Memory B cell (primary cell): Measurements from ENCODE around the gene SCNM1.

Source experiments
- ATAC-seq: fragments of 150-1000 bp; cut with Tn5 transposase; 2 replicates; pipeline ENCODE4 v1.10.0; 2021; ENCODE audit warnings: low read depth, mild to moderate bottlenecking, moderate library complexity
- DNase-seq, 2 donors: peaks; one replicate each; pipeline ENCODE4 v3.0.0; 2022; ENCODE audit warnings: low spot score in 2 of 2
- H3K27ac Mint-ChIP-seq: one replicate; pipeline ENCODE4 v1.8.0; 2022; ENCODE audit warnings: mild to moderate bottlenecking, moderate library complexity, mixed read lengths
- H3K27me3 Mint-ChIP-seq: one replicate; pipeline ENCODE4 v1.8.0; 2022; ENCODE audit warnings: mixed read lengths
- H3K36me3 Mint-ChIP-seq: one replicate; pipeline ENCODE4 v1.8.0; 2022; ENCODE audit warnings: mild to moderate bottlenecking, mixed read lengths
- H3K4me1 Mint-ChIP-seq: one replicate; pipeline ENCODE4 v1.8.0; 2022; ENCODE audit warnings: mixed read lengths
- H3K4me3 Mint-ChIP-seq: one replicate; pipeline ENCODE4 v1.8.0; 2022; ENCODE audit warnings: mild to moderate bottlenecking, moderate library complexity, mixed read lengths
- H3K9me3 Mint-ChIP-seq: one replicate; pipeline ENCODE4 v1.8.0; 2022; ENCODE audit warnings: mixed read lengths

The SCNM1 gene

GRCh38 chr1:151143057-151143435 lies 22.9 kb upstream of the SCNM1 start:
- no peak for DNase-seq
- Mint-ChIP-seq H3K27ac (no peak overlapping the region), H3K4me3 (no peak overlapping the region), H3K27me3 (peaks cover 5% of the 10 kb centered on the region), H3K4me1 (peaks cover 18% of the 10 kb centered on the region), H3K9me3 (no peaks in the 10 kb centered on the region), H3K36me3 (no peaks in the 10 kb centered on the region)
- ATAC-seq: no peak

GRCh38 chr1:151143986-151144385 lies 22.0 kb upstream of the SCNM1 start:
- ATAC-seq (no peak), DNase-seq (no peak)
- peaks cover 5% of the 10 kb centered on the region for H3K27me3 Mint-ChIP-seq
- no peak overlapping the region for H3K27ac Mint-ChIP-seq
- no peaks in the 10 kb centered on the region for H3K9me3 Mint-ChIP-seq
- H3K4me3 Mint-ChIP-seq: no peak overlapping the region
- peaks cover 18% of the 10 kb centered on the region for H3K4me1 Mint-ChIP-seq
- no peaks in the 10 kb centered on the region for H3K36me3 Mint-ChIP-seq

GRCh38 chr1:151144474-151145303 lies 21.3 kb upstream of the SCNM1 start:
- H3K27ac Mint-ChIP-seq: no peak overlapping the region
- H3K9me3 Mint-ChIP-seq: no peaks in the 10 kb centered on the region
- peaks cover 18% of the 10 kb centered on the region for H3K4me1 Mint-ChIP-seq
- DNase-seq: no peak
- H3K27me3 Mint-ChIP-seq: peaks cover 5% of the 10 kb centered on the region
- no peaks in the 10 kb centered on the region for H3K36me3 Mint-ChIP-seq
- H3K4me3 Mint-ChIP-seq: peak overlapping the region; percentile 19
- no peak for ATAC-seq

DNA sequence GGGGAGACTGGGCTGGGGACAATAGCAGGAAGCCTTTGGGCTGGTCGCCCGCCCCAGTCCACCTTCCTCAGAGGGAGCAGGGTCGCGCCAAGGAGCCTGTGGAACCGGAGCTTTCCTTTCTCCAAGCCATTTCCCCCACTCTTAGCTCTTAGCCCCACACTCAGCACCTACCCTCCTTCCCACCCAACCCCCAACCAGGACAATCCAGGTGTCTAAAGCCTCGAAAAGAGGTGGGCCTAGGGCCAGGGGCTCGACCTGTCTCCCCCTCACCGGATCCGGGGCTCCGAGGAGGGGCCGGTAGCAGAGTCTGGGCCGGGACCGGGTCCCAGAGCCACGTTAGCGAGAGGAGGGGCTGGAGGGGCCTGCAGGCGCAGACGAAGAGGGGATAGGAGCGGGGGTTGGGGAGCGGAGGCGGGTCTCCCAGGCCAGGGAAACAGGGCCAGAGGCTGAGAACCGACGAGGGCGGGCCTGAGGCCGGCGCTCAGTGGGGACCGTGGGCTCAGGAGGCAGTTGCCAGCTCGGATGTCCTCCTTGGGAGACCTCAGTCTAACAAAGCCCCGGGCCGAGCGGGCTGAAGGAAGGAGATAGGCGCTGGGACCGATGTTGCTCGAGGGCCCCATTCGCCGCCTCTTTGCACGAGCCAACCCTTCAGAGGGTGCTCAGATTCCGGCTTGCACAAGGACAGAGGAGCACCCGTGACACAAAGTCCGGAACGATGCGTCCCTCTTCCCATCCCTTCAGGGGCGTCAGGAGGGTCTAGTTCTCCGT lies 20.5 kb upstream of the SCNM1 start:
- Mint-ChIP-seq H3K9me3 (no peaks in the 10 kb centered on the region), H3K4me3 (peak overlapping the region; percentile 89), H3K4me1 (peaks cover 18% of the 10 kb centered on the region), H3K36me3 (no peaks in the 10 kb centered on the region), H3K27me3 (peaks cover 5% of the 10 kb centered on the region), H3K27ac (no peak overlapping the region)
- peak; percentile 18 for ATAC-seq
- DNase-seq: no peak

DNA sequence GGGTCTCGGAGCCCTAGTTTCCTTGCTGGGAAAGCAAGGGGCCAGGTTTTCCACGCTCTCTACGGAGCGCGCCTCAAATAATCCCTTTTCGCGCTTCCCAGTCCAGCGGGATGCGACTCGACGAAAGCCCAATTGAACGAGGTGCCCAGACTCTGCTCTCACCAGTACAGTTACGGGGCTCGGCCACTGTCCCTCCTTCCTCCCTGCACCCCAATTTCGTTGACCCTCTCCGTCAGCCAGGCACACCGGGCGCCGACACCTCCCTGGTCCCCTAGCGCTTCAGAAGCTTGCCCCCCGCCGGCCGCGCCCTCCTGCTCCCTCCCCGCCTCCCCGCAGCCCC lies 19.9 kb upstream of the SCNM1 start:
- DNase-seq: no peak
- H3K36me3 Mint-ChIP-seq: no peaks in the 10 kb centered on the region
- no peaks in the 10 kb centered on the region for H3K9me3 Mint-ChIP-seq
- peak overlapping the region; percentile 89 for H3K4me3 Mint-ChIP-seq
- peak; percentile 2 for ATAC-seq
- no peak overlapping the region for H3K27ac Mint-ChIP-seq
- H3K4me1 Mint-ChIP-seq: peaks cover 18% of the 10 kb centered on the region
- H3K27me3 Mint-ChIP-seq: peaks cover 6% of the 10 kb centered on the region

DNA sequence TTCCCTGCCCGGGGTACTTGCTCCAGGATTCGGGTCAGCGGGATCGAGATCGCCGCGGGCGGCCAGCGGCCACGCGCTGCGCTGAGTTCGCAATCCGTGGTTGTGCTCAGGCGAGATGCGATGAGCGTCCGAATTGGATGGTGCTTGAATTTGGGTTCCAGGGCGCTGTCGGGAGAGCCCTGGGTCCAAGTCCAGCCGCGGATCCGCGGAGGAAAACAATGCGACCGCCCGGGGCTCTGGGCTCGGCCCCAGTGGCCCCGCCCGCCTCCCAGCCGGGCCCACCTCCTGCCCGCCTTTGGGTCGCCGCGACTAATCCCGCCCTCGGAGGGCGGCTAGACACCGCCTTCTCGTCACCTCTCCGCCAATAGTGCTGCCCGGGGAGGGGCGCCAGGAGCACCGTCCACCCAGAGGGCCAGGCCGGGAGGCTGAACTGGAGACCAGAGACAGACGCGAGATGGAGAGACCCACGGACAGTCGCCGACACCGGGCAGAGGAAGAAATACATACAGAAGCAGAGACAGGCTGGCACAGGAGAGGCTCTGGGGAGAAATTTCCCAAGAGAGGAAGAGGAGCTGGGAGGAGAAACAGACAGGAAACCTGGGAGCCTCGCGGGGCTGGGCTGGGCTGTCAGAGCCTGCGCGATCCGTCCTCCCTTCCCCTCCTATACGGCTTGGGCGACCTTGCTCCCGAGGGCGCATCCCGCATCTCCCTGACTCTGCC lies 19.4 kb upstream of the SCNM1 start, which contains the start of gene SEMA6C:
SEMA6C (minus strand) TSS at position 220 of the 720 bp plus-strand sequence. CDS start 4,010 bp downstream, outside the sequence.
- Mint-ChIP-seq H3K4me3 (peak within 1 kb of the TSS; percentile 89), H3K27me3 (peaks cover 6% of the 10 kb centered on the region), H3K9me3 (no peaks in the 10 kb centered on the region), H3K4me1 (peaks cover 18% of the 10 kb centered on the region), H3K36me3 (no peaks in the 10 kb centered on the region), H3K27ac (peak within 1 kb of the TSS; percentile 43)
- peak; percentile 99 for ATAC-seq
- peak; percentile 72 to 74 for DNase-seq

- Mint-ChIP-seq H3K4me3 (peak overlapping the region; percentile 89), H3K9me3 (no peaks in the 10 kb centered on the region), H3K27me3 (peaks cover 6% of the 10 kb centered on the region), H3K36me3 (no peaks in the 10 kb centered on the region), H3K4me1 (peaks cover 18% of the 10 kb centered on the region), H3K27ac (no peak overlapping the region)
- DNase-seq (no peak), ATAC-seq (peak; percentile 1)
These were observed 18.8 kb upstream of the SCNM1 start for GRCh38 chr1:151147132-151147503.

GRCh38 chr1:151147665-151148064 lies 18.3 kb upstream of the SCNM1 start:
- peaks cover 15% of the 10 kb centered on the region for H3K4me1 Mint-ChIP-seq
- H3K36me3 Mint-ChIP-seq: no peaks in the 10 kb centered on the region
- peaks cover 6% of the 10 kb centered on the region for H3K27me3 Mint-ChIP-seq
- H3K27ac Mint-ChIP-seq: no peak overlapping the region
- no peaks in the 10 kb centered on the region for H3K9me3 Mint-ChIP-seq
- ATAC-seq (no peak), DNase-seq (no peak)
- peak overlapping the region; percentile 89 for H3K4me3 Mint-ChIP-seq

GRCh38 chr1:151156515-151156819 lies 9.5 kb upstream of the SCNM1 start, which contains the start of gene TNFAIP8L2:
Gene TNFAIP8L2 (plus strand): TSS chr1:151156649. CDS start chr1:151158698, 2,049 bp downstream.
- ATAC-seq: peak; percentile 89
- Mint-ChIP-seq H3K27ac (peak within 1 kb of the TSS; percentile 84), H3K27me3 (no peaks in the 10 kb centered on the region), H3K4me1 (peaks cover 26% of the 10 kb centered on the region), H3K9me3 (no peaks in the 10 kb centered on the region), H3K36me3 (peaks cover 12% of the 10 kb centered on the region), H3K4me3 (peak within 1 kb of the TSS; percentile 99)
- DNase-seq: peak; percentile 48 to 53

- Mint-ChIP-seq H3K27me3 (no peaks in the 10 kb centered on the region), H3K4me3 (peak overlapping the region; percentile 99), H3K36me3 (peaks cover 13% of the 10 kb centered on the region), H3K4me1 (peaks cover 26% of the 10 kb centered on the region), H3K27ac (peak overlapping the region; percentile 84), H3K9me3 (no peaks in the 10 kb centered on the region)
- ATAC-seq (no peak), DNase-seq (no peak)
These were observed 8.8 kb upstream of the SCNM1 start for GRCh38 chr1:151157067-151157531.

GRCh38 chr1:151158326-151158725 lies 7.6 kb upstream of the SCNM1 start:
- H3K36me3 Mint-ChIP-seq: peaks cover 16% of the 10 kb centered on the region
- ATAC-seq (no peak), DNase-seq (no peak)
- H3K27me3 Mint-ChIP-seq: no peaks in the 10 kb centered on the region
- H3K4me1 Mint-ChIP-seq: peaks cover 30% of the 10 kb centered on the region
- no peaks in the 10 kb centered on the region for H3K9me3 Mint-ChIP-seq
- peak overlapping the region; percentile 80 for H3K4me3 Mint-ChIP-seq
- H3K27ac Mint-ChIP-seq: no peak overlapping the region

- Mint-ChIP-seq H3K27me3 (no peaks in the 10 kb centered on the region), H3K9me3 (no peaks in the 10 kb centered on the region), H3K27ac (peak overlapping the region; percentile 13), H3K4me3 (no peak overlapping the region), H3K4me1 (peaks cover 30% of the 10 kb centered on the region), H3K36me3 (peaks cover 16% of the 10 kb centered on the region)
- DNase-seq (no peak), ATAC-seq (no peak)
These were observed 7.1 kb upstream of the SCNM1 start for GRCh38 chr1:151158751-151159251.

DNA sequence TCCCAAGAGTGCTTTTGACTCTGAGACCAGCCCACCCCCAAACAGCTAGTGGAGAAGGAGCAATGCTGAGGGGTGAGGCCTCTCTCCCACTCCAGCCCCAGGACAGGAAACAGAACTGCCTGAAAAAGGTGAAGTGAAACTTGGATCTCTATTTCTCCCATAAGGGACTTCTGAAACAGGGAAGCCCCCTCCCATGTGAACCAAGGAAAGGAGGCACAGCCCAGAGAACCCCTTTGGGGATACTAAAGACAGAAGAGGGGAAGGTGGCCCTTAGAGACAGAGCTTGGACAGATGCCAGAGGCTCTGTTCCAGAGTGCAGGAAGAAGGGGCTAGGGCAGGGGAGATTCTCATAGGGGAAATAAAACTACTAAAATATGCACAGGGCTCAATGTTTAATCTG lies 6.6 kb upstream of the SCNM1 start:
- Mint-ChIP-seq H3K4me3 (peak overlapping the region; percentile 44), H3K4me1 (peaks cover 30% of the 10 kb centered on the region), H3K27me3 (no peaks in the 10 kb centered on the region), H3K36me3 (peaks cover 16% of the 10 kb centered on the region), H3K9me3 (no peaks in the 10 kb centered on the region), H3K27ac (peak overlapping the region; percentile 13)
- ATAC-seq: no peak
- DNase-seq: no peak
